Measurements from ENCODE around the gene PRRX2.

Gene PRRX2

DNA sequence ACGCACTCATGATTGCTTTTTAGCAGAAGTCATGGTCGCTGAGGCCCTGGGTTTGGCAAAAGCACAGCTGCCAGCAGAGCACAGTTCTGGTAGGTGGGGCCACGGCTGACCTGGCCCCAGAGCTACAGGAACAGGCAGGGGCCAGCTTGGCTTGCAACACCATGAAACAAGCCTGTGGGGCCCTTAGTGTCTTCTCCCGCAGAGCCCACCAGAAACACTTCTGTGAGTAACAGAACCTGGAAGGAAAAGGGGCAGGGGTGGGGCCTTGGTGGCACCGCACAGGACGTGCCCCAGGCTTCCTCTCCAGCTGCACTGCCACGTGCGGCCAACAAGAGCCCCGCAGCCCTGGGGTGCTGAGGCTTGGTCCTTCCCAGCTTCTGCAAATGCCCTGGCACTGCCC, 28.3 kb upstream of the PRRX2 start:
- DNase-seq = no peak

DNA sequence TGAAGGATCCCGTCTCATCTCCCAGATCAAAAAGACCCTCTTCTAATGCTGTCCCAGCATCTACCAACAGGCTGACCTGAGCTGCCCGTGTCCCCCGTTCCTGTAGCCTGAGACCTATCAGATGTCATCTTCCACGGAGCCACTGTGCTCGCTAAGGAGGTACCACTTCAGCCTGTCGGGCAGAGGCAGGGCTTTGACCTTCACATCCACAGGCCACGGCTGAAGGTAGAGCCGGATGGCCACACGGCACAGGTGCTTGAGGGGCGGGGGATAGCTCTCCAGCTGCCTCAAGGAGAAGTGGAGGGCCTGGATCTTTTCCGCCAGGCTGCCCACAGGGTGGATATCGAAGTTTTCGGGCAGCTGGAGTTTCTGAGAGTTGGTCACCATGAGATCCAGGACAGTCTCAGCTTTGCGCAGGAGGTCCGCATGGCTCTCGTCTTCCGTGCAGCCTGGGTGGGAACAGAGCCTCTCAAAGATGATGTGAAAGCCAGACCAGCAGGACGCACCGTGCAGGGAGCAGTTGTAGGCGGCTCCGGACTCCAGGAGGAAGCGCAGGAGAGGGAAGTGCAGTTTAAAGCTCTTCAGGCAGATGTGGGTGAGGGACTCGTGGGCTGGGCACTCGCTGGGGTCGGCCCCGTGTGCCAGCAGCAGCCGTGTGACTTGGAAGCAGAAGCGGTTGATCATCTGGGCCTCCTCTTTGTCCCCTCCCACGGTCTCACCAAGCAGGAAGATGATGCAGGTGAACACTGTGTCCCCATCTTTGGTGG, 27.6 kb upstream of the PRRX2 start:
- DNase-seq = no peak

DNA sequence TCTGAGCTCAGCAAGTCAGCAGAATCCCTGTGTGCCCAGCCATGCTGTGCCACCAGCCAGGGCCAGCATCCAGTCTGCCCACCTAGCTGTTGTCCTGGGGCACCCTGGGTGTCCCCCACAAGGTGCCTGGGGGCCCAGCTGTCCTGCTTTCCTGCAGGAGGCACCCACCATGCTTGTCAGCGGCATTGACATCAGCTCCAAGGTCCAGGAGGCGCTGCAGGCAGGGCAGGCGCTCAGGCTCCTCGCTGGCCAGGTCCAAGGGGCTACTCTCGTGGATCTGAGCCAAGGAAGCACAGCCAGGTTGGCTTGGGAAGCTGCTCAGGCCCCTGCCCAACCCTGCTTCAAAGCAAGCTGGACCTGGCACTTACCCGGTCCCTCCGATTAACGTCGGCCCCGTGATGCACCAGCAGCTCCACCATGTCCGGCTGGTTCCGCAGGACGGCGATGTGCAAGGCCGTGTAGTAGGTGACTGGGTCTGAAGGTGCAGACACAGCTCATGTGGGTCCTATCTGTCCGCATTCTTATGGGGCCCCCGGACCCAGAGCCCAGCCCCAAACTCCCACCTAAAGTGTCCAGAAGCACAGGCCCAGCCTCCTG, 26.3 kb upstream of the PRRX2 start:
- DNase-seq = no peak

DNA sequence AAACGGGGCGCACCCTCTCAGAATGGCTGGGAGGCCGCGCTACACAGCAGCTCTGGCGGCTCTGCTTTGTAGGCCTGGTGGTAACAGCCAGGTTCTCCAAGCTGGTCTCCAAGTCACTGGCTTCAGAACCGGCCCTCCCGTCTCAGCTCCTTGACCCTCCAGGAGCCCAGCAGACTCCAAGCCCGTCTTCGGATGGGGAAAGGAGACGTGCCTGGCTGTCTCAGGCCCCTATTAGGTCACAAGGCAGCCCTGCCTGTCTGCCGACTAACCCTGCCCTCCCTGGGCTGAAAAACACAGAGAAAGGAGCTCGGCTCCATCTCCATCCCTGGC, 25.7 kb upstream of the PRRX2 start:
- DNase-seq = no peak

DNA sequence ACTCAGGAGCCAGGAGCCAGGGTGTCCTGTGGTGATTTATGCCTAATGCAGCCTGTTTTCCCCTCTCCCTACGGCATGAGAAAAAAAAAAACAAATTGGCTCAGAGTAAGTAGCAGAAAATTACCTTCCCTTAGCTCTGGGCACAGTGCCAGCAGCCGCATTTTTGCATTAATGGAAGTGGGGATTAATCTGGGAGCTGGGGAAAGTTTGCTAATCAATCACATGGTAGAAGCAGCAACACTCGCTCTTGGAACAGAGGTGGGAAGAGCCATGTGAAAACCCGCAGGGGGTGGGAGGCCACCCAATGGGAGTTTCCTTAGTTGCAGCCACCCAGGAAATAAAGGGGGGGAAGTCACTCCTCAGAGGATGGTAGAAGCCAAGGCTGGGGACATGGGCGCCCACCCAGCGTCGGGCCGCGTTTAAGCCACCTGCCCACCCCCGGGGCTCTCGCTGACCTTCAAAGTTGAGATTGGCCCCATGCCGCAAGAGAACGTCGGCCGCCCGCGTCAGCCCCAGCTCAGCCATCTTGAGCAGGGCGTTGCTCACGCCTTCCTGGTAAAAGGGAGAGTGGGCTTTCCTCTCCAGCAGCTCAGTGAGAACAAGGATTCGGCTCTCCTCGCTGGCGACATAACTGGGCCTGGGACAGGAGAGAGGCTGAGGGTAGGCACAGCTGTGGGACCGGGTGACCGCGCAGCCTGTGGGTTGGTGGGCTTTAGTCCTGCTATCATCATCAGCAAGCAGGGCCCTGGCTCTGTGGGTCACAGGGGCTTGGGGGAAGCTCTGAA, 25.2 kb upstream of the PRRX2 start:
- peak; percentile 20 for DNase-seq

DNA sequence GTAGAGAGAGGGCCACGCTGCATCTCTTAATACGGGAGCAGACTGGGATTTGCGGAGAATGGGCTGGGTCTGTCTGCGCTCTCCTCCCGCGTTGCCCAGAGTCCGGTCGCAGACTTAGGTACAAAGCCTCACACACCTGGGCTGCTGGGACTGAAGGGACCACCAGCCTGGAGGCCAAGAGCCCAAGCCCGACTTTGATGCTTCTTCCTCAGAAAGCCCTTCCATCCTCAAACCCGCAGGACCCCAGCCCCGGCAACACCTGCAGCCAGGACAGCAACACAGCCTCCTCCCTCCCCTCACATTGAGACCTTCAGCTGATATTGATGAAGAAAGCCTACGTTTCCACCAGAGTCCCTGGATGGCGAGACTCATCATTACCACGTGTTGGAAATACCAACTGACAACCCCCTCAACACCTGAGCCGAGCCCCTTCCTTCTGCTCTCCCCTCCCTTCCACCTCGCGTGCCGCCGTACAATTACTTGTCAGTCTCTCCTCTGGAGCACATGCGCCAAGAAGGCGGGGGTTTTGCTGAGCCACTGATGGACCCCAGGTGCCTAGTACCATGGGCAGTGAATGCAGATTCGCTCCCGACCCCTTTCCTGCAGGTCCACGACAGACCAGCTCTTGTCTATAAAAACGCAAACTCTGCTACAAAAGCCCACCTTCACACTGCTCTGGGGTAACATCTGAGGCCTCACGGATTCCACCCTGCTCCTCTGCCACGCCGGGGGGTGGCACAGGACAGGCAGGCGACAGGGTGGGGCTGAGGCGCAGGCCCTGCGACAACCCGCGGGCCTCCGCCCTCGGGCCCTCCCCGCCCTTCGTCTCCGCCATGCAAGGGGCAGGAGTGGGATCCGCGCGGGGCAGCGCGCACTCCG, 24.3 kb upstream of the PRRX2 start:
- DNase-seq = no peak

DNA sequence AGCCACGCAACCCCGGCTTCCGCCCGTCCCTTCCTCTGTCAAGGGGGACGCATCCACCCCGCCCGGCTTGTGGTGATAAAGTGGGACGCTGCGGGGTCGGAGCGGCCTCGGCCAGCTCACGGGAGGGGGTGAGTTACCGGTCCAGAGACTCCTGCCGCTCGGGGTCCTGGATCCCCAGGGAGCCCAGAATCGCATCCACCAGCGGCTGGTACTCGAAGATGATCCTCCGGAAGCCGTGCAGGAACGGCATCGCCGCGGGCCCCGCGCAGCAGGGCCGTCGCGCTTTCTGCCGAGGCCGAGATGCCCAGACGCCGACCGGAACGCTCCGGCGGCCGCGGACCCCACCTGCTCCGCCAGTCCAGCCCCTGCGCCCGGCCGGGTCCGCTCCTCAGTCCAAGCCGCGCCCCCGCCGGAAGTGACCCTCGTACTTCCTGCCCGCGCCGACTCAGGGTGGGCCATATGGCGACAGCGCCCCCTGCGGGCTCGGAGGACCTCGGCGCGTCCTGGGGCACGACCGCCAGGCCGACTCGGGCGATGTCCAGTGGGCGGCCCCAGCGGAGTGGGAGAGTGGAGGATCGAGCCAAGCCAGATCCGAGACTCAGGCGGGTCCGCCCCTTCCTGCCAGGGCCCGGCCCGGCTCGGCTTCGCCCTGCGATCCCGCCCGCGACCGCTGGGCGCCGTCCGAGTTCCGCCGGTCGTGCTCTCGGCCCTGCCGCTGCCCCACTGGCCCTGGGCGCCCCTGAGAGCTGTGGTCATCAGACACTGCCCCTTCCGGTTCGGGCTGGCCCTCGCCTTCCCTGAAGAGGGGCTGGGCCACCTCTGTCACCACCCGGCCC, 23.5 kb upstream of the PRRX2 start, which contains the start of gene ASB6:
Gene ASB6, minus strand, starts transcription at position 402 of the 836 bp plus-strand sequence. Its CDS starts 152 bp downstream, at position 250.
- peak; percentile 82 for DNase-seq

DNA sequence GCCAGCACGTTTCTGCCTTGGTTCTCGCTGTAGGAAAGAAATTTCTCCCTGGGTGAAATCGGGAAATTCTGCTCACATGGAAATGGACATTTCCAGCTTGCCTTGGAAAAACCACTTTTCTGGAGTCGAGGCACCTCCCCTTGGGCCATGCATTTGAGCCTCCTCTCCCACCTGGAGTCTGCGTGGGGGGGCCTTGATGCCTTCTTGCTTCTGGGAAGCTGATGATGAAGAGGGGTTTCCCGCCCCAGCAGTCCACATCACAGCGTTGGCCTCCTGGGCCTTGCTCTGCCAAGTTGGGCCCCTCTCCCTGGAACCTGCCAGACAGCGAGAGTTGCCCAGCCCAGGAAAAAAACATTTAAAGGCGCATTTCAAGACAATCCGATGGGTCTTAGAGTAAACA, 21.7 kb upstream of the PRRX2 start:
- no peak for DNase-seq

DNA sequence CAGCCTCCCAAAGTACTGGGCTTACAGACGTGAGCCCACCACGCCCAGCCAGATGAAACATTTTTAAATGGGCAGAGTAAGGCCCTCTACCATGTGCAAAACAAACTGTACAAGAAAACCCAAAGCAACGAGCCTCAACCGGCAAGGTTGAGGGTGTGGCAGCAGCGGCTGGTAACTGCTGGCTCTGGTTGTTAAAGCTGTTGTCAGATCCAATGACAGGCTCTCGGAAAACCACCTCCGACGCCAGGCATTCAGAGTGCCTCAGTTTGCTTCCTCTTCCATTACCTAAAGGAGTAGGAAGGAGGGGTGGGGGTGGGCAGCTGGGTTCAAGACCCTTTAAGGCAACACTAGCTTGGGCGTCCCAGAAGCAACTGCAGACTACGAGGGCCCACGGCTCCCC, 21.1 kb upstream of the PRRX2 start:
- DNase-seq = no peak

DNA sequence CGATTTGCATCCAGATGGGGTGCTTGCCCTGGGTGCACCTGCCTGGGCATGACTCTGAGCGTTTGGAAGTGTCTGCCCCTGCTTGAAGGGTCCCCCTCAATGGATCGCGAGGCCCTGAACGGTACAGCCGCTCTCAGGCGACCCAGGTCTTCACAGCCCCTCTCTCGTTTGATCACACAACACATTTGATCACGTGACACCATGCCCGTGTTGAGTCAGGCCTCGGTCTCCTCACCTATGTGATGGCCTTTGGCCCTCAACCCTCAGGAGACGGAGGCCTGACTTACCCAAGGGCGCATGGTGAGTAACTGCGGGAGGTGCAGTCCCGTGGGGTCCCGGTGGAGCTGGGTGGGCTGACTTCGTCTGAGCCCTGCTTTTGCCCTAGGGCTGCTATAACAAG, 20.5 kb upstream of the PRRX2 start:
- no peak for DNase-seq

DNA sequence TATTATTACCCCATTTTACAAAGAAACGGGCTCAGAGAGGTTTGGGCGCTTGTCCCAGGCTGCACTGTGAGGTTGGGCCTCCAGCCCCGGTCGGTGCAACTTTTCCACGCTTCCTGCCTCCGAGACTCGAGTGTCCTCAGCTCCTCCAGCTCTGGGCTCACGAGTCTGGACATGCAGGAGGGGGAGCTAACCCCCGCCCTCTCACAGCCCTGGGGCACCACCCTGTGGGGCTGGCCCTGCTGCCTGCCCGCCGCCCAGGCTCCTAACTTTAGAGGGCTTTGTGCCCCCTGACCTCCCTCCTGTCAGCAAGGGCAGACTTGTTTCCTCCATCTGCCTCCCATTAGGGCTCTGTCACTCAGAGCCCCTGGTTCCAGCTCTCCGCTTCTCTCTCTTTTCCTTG, 19.2 kb upstream of the PRRX2 start:
- DNase-seq = no peak

DNA sequence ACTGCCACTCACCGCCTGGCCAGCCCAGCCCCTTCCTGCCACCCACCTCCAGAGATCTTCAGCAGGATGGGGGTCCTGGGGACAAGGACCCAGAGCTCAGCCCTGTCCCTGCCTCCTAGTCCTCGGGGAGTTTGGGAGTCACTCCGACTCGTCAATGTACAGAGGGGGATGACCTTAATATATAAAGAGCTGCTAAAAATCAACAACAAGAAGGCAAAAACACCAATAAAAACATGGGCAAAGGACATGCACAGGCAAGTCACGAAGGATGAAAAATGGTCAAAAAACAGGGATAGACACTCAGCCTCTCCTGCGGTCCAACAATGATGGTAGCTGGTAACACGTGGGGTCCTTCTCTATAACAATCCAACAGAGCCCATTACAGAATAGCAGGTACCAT, 18.8 kb upstream of the PRRX2 start:
- no peak for DNase-seq

DNA sequence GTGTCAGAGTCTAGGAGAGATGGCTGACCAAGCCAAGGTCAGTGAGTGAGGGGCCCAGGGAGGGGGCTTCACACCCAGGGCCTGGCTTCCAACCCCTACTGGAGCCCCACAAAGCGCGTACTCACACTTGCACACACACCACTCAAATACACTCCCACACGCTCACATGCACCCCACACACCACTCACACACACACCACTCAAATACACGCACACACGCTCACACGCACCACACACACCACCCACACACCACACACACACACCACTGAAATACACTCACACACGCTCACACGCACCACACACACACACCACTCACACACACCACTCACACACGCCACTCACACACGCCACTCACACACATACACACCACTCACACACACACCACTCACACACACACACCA, 17.8 kb upstream of the PRRX2 start:
- no peak for DNase-seq

DNA sequence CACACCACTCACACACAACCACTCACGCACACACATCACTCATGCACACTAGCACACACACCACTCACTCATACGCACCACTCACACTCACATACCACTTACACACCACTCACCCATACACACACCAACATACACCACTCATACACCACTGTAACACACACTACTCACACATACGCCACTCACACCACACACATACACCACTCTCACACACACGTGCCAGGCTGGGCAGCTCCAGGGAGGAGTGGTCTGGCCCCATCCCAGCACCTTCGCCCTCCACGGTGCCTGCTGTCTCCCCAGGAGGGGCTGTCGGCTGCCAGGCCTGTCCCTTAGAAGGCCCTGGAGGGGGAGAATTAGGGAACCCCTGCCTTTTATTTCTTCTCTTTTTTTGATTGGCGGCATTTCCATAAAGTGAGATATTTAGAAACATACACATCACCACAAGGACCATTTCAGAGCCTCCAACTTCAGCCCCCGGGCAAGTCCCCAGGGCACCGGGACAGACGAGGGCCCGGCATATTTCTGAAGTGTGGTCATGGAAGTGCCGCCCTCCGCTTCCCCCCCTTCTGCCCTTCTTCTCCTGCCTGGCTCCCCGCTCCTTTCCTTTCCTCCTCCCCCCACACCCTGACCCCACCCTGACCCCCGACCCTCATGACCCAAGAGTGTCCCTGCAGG, 17.2 kb upstream of the PRRX2 start:
- no peak for DNase-seq

DNA sequence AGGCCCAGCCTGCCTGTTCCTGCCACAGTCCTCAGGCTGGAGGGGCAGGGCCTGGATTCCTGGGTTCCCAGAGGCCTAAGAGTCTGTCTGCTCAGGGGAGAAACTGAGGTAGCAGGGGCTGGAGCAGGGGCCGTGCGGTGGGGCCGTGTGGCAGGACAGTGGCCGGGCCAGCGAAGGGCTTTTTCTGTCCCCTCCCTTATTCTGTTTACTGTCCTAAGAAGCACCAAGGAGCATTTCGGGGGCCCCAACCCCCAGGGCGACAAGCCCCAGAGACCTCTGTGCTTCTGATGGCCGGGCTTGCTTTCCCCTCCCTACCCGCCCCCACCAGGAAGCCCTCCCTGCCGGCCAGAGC, 16.7 kb upstream of the PRRX2 start:
- DNase-seq = no peak

DNA sequence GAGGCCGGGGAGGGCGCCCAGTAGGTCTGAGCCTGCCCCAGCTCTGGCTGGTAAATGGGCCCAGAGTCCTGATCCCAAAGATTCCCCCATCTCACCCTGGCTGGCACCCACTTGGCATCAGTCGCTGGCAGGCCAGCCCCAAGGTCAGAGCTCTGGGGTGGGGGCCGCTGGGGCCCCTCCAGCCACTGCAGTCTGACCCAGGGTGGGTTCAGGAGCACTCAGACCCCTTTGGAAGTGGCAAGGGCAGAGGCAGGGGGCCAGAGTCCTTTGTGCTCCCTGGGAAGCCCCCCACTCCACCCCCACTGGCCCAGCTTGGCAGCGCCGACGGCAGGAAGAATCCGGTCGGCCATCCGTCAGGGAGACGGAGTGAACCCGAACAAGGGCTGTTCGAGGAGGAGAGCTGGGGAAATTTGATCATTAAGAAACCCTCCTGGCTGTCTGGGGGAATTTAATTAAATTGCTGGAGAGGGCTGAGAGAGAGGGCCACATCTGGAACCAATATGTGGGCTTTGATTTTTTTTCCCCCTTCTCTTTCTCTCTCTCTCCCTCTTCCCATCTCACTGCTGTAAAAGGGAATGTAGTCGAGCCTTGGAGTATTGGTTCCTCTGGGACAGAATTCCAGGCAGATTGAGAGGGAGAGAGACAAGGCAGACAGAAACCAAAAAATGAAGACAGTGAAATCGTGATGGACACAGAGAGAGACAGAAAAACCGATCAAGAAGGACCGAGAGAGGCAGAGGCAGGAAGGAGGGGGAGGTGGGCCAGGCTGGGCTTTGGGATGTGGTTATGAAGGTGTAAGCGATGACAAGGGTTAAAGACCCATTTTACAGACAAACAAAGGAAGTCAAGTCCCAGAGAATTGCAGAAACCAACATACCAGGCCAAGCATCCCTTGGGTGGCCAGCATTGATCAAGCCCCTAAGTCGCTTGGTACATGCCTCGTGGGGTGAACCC, 15.4 kb upstream of the PRRX2 start:
- no peak for DNase-seq

DNA sequence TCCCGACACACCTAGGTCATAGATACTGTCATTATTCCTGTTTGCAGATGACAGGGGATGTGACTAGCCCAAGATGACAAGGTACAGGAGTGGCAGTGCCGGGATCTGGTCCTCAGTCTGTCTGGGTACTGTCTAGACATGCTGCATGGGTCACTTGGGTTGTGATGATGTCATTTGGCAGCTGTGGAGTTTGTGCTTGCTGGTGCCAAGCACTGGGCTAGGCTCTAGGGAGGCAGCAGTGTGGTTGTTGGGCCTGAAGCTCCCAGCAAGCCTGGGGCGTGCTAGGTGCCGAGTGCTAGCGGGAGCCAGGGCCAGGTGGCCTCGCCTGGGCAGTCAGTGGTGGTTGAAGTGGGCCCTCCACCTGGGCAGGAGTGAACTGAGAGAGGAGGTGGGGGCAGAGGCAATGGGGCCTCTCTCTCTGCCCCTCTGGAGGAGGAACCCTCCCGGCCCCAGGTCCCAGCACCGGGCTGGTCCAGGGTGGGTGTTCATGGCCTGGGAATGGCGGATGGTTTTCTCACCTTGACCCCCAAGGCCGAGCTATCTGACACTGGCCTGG, 14.7 kb upstream of the PRRX2 start:
- no peak for DNase-seq

DNA sequence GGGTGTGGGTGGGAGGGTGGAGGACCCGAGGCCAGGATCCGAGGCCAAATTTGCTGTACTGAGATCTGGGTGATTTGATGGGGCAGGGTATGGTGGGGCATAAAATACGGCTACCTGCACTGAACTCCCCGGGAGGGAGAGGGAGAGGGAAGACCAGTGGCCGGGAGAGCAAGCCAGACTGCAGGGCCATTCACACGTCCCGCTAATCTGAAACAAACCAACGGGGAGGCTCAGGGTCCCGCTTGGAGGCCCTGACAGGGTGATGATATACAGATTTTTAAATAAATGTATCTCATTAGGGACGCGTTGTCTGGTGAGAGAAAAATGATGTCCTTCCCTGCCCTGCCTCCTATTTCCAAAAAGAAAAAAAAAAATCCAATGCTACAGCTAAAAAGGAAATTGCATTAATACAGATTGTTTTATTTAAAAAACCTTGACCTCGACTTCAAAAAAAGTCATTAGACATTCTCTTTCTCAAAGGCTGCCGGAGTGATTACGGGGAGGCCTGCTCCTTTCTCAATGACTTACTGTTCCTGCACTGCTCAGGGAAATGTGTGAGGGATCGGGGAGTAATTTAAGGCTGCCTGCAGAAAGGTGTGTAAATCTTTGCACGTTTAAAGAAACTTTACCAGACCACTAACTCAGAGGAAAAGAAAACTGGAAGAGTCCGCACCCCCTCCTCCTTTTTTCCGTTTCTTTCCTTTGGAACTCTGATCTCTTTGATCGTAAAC, 11.5 kb upstream of the PRRX2 start:
- no peak for DNase-seq

DNA sequence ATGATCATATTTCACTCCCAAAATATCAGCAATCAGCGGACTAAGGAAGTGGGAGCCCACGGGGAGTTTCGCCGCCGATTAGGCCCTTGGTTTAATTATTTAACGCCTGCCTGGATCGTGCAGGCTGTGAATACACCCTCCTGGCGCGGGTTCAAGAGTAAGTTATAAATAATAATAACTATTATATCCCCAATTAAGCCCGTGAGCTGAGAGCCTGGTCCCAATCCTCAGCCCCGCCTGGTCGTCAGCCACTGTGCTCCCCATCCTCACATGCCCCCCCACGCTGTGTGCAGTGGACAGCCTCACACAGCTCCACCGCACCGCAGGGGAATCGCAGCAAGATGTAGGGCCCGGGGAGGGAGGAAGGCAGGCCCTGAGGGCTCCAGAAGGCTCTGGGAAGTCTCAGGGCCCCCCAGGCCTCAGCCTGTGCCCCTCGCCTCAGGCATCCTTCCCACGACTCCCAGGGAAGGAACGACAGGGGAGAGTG, 10.8 kb upstream of the PRRX2 start:
- no peak for DNase-seq

Data from NCI-H1436 (cell line).